Measurements from ENCODE around the gene BMP3.

BMP3 gene

GRCh38 chr4:81081156-81081555, 50.6 kb downstream of the BMP3 start:
- H3K4me3 ChIP-seq (ENCODE audit: low read depth, low read length, poor library complexity, severe bottlenecking) = no peak overlapping the region
- no peaks in the 10 kb centered on the region for H3K27me3 ChIP-seq (ENCODE audit: insufficient read depth, low read length)
- H3K36me3 ChIP-seq (ENCODE audit: insufficient read depth, low read length) = no peaks in the 10 kb centered on the region
- no peaks in the 10 kb centered on the region for H3K9me2 ChIP-seq (ENCODE audit: low read depth, low read length)
- no peaks in the 10 kb centered on the region for H3F3A ChIP-seq (ENCODE audit: insufficient read depth, low read length)
- H3K27ac ChIP-seq (ENCODE audit: low read depth, low read length, poor library complexity, severe bottlenecking) = no peak overlapping the region
- H2AFZ ChIP-seq (ENCODE audit: low read length) = no peak overlapping the region
- H3K4me1 ChIP-seq (ENCODE audit: insufficient read depth, low read length, severe bottlenecking) = peaks cover 11% of the 10 kb centered on the region
- H4K20me1 ChIP-seq (ENCODE audit: insufficient read depth, low read length) = no peaks in the 10 kb centered on the region
- no peaks in the 10 kb centered on the region for H3K79me2 ChIP-seq (ENCODE audit: insufficient read depth, low read length)
- TF ChIP-seq, protein P1, sequence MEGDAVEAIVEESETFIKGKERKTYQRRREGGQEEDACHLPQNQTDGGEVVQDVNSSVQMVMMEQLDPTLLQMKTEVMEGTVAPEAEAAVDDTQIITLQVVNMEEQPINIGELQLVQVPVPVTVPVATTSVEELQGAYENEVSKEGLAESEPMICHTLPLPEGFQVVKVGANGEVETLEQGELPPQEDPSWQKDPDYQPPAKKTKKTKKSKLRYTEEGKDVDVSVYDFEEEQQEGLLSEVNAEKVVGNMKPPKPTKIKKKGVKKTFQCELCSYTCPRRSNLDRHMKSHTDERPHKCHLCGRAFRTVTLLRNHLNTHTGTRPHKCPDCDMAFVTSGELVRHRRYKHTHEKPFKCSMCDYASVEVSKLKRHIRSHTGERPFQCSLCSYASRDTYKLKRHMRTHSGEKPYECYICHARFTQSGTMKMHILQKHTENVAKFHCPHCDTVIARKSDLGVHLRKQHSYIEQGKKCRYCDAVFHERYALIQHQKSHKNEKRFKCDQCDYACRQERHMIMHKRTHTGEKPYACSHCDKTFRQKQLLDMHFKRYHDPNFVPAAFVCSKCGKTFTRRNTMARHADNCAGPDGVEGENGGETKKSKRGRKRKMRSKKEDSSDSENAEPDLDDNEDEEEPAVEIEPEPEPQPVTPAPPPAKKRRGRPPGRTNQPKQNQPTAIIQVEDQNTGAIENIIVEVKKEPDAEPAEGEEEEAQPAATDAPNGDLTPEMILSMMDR (IDR thresholded peaks at IDR 0.05; ENCODE audit: low read length) = no peak
- no peak for TF ChIP-seq EZH2 (IDR thresholded peaks at IDR 0.05; ENCODE audit: borderline replicate concordance, low read length)
- H3K4me2 ChIP-seq (ENCODE audit: low read length) = no peak overlapping the region
- H3K9ac ChIP-seq (ENCODE audit: low read length) = no peak overlapping the region
- no peaks in the 10 kb centered on the region for H3K9me3 ChIP-seq (ENCODE audit: low read length)

DNA sequence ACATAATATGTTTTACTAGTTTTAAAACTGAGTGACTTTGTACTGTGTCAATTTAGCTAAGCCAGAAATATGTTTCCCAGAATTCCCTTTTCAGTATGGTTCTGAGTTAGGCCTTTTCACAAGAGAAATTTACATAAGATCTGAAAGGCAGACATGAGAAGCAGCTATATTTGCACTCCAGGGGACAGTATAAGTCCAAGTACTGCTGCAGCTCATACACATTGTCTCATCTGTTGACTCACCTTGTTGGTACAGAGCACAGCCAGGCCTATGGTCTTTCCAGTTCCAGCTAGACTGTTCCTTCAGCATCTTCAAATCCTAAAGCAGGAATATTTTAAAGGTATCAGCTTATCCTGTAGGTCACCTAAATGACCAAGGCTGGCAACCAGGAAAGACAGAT, 53.5 kb downstream of the BMP3 start:
- no peak overlapping the region for H3K27ac ChIP-seq (ENCODE audit: low read depth, low read length, poor library complexity, severe bottlenecking)
- TF ChIP-seq EZH2 (IDR thresholded peaks at IDR 0.05; ENCODE audit: borderline replicate concordance, low read length) = no peak
- TF ChIP-seq, protein P1 (IDR thresholded peaks at IDR 0.05; ENCODE audit: low read length) = no peak
- no peaks in the 10 kb centered on the region for H3K27me3 ChIP-seq (ENCODE audit: insufficient read depth, low read length)
- H3K36me3 ChIP-seq (ENCODE audit: insufficient read depth, low read length) = no peaks in the 10 kb centered on the region
- no peaks in the 10 kb centered on the region for H3K9me3 ChIP-seq (ENCODE audit: low read length)
- H3K4me2 ChIP-seq (ENCODE audit: low read length) = no peak overlapping the region
- H3K4me1 ChIP-seq (ENCODE audit: insufficient read depth, low read length, severe bottlenecking) = peaks cover 5% of the 10 kb centered on the region
- H3K4me3 ChIP-seq (ENCODE audit: low read depth, low read length, poor library complexity, severe bottlenecking) = no peak overlapping the region
- no peak overlapping the region for H3K9ac ChIP-seq (ENCODE audit: low read length)
- no peak overlapping the region for H2AFZ ChIP-seq (ENCODE audit: low read length)
- H4K20me1 ChIP-seq (ENCODE audit: insufficient read depth, low read length) = no peaks in the 10 kb centered on the region
- H3K9me2 ChIP-seq (ENCODE audit: low read depth, low read length) = no peaks in the 10 kb centered on the region
- H3F3A ChIP-seq (ENCODE audit: insufficient read depth, low read length) = no peaks in the 10 kb centered on the region
- H3K79me2 ChIP-seq (ENCODE audit: insufficient read depth, low read length) = no peaks in the 10 kb centered on the region

- Histone ChIP-seq H3K4me3 (ENCODE audit: low read depth, low read length, poor library complexity, severe bottlenecking) (no peak overlapping the region), H3K79me2 (ENCODE audit: insufficient read depth, low read length) (no peaks in the 10 kb centered on the region), H2AFZ (ENCODE audit: low read length) (no peak overlapping the region), H3K9me3 (ENCODE audit: low read length) (no peaks in the 10 kb centered on the region), H3K9ac (ENCODE audit: low read length) (no peak overlapping the region), H3K27me3 (ENCODE audit: insufficient read depth, low read length) (no peaks in the 10 kb centered on the region), H3K36me3 (ENCODE audit: insufficient read depth, low read length) (no peaks in the 10 kb centered on the region), H3K9me2 (ENCODE audit: low read depth, low read length) (no peaks in the 10 kb centered on the region), H4K20me1 (ENCODE audit: insufficient read depth, low read length) (no peaks in the 10 kb centered on the region), H3F3A (ENCODE audit: insufficient read depth, low read length) (no peaks in the 10 kb centered on the region), H3K27ac (ENCODE audit: low read depth, low read length, poor library complexity, severe bottlenecking) (no peak overlapping the region), H3K4me2 (ENCODE audit: low read length) (no peak overlapping the region), H3K4me1 (ENCODE audit: insufficient read depth, low read length, severe bottlenecking) (no peaks in the 10 kb centered on the region)
- TF ChIP-seq, protein P1 (IDR thresholded peaks at IDR 0.05; ENCODE audit: low read length) = no peak
- no peak for TF ChIP-seq EZH2 (IDR thresholded peaks at IDR 0.05; ENCODE audit: borderline replicate concordance, low read length)
These were observed 54.1 kb downstream of the BMP3 start for GRCh38 chr4:81084634-81085033.
